Transverse colon (tissue), 4 donors: ENCODE measurements around the gene C2orf80.

Experiments used
- CTCF ChIP-seq, 5 experiments: fragments of 200-600 bp in 3 of 5; fragments of 450-650 bp in 2 of 5; sonication (generic) in 3 of 5; IDR thresholded peaks; 1 replicate in 2 of 5; 2 replicates in 3 of 5; pipeline ENCODE4 v1.5.1; 2016 to 2017; ENCODE audit warnings: antibody characterized with exemption in 5 of 5, inconsistent platforms in 3 of 5, mild to moderate bottlenecking in 2 of 5, moderate library complexity in 1 of 5
- EP300 ChIP-seq: sonication (generic); formaldehyde crosslinking; IDR thresholded peaks from one replicate; pipeline ENCODE4 v1.6.1; 2017; ENCODE audit warnings: antibody characterized with exemption, low read depth
- POLR2A ChIP-seq: fragments of 450-650 bp; IDR thresholded peaks from one replicate; pipeline ENCODE4 v1.6.1; 2016; ENCODE audit warnings: antibody characterized with exemption, mild to moderate bottlenecking, moderate library complexity
- POLR2AphosphoS5 ChIP-seq, 3 donors: sonication (generic); formaldehyde crosslinking; IDR thresholded peaks; one replicate each; pipeline ENCODE4 v1.6.1; 2016; ENCODE audit warnings: antibody characterized with exemption in 3 of 3

GRCh38 chr2:208136716-208137094 is 53.1 kb downstream of the C2orf80 start:
- TF ChIP-seq CTCF (IDR thresholded peaks at IDR 0.05) (no peak), POLR2A (no peak), POLR2AphosphoS5 (IDR thresholded peaks at IDR 0.05) (no peak), EP300 (no peak)
